ENCODE data around the gene MSLN. TPM values are rescaled to one million over a fixed set of nuclear protein-coding genes. Genes with fewer than 3 reads are reported as not detected.

The MSLN gene
- total and polyA plus RNA-seq, 2 of the 13 experiments (the other 11 are each of a cell fraction or from before 2014, with no cell fraction given): 2.0 to 2.3 TPM

GRCh38 chr16:740764-741505 lies 19.6 kb upstream of the MSLN start, which contains the start of gene CIAO3 (continued):
- TF ChIP-seq ESRRA (CRISPR knock-in tag; IDR thresholded peaks at IDR 0.05; ENCODE audit: low read depth) (peak; percentile 80), ZNF746 (CRISPR knock-in tag; IDR thresholded peaks at IDR 0.05) (no peak), ZNF788 (CRISPR knock-in tag; IDR thresholded peaks at IDR 0.05; ENCODE audit: borderline replicate concordance) (peak; percentile 99), GATAD1 (CRISPR knock-in tag; IDR thresholded peaks at IDR 0.05) (peak; percentile 98), MXD3 (CRISPR knock-in tag; IDR thresholded peaks at IDR 0.05) (peak; percentile 43; the same call in 1 of the 2 replicates), MIXL1 (CRISPR knock-in tag; IDR thresholded peaks at IDR 0.05) (peak; percentile 55; the same call in 1 of the 2 replicates), ZNF629 (CRISPR knock-in tag; conservative IDR thresholded peaks at IDR 0.05) (0 out of 2 replicates have a peak, but pooled peaks have one; percentile 14), ZBTB43 (CRISPR knock-in tag; conservative IDR thresholded peaks at IDR 0.05) (no peak), THRA (CRISPR knock-in tag; IDR thresholded peaks at IDR 0.05; ENCODE audit: borderline replicate concordance) (peak; percentile 67), MAZ (IDR thresholded peaks at IDR 0.05; ENCODE audit: borderline replicate concordance, low read depth, low read length) (no peak), MAZ (CRISPR knock-in tag; IDR thresholded peaks at IDR 0.05; ENCODE audit: low read depth) (peak; percentile 93), ZZZ3 (CRISPR knock-in tag; IDR thresholded peaks at IDR 0.05; ENCODE audit: borderline replicate concordance) (peak; percentile 84), ZBTB14 (CRISPR knock-in tag; IDR thresholded peaks at IDR 0.05) (peak; percentile 65; the same call in 1 of the 2 replicates), ZNF570 (CRISPR knock-in tag; IDR thresholded peaks at IDR 0.05; ENCODE audit: borderline replicate concordance) (no peak), PAX8 (CRISPR knock-in tag; IDR thresholded peaks at IDR 0.05; ENCODE audit: borderline replicate concordance) (0 out of 2 replicates have a peak, but pooled peaks have one; percentile 68), REST (IDR thresholded peaks at IDR 0.05; ENCODE audit: borderline replicate concordance in 1 of 2, low read depth in 1 of 2, low read length in 2 of 2) (0 out of 4 replicates have a peak, but pooled peaks of 1 of the 2 experiments have one; percentile 15), MEF2D (CRISPR knock-in tag; IDR thresholded peaks at IDR 0.05) (no peak), ZNF737 (CRISPR knock-in tag; IDR thresholded peaks at IDR 0.05; ENCODE audit: borderline replicate concordance) (no peak), POLR2A (IDR thresholded peaks at IDR 0.05; ENCODE audit: insufficient read depth in 1 of 2, low read depth in 2 of 2, low read length in 2 of 2) (peak; percentile 50 to 68; a peak in 3 of 4 replicates), SAFB2 (CRISPR knock-in tag; IDR thresholded peaks at IDR 0.05; ENCODE audit: borderline replicate concordance, low read depth) (peak; percentile 68; the same call in 1 of the 2 replicates), PCBP2 (optimal IDR thresholded peaks at IDR 0.05; ENCODE audit: low read depth, low read length, poor library complexity, severe bottlenecking) (no peak)

Measured in HepG2 (cell line).